GM18873 (cell line): ENCODE measurements around the gene MYLK4.

ENCODE experiments used
- ATAC-seq: cut with Tn5 transposase; IDR thresholded peaks from one replicate; pipeline ENCODE4 v1.9.1; 2021; ENCODE audit warnings: mild to moderate bottlenecking, moderate library complexity, moderate number of reproducible peaks; ENCODE audit not compliant: unreplicated experiment, low FRiP score

MYLK4 gene

DNA sequence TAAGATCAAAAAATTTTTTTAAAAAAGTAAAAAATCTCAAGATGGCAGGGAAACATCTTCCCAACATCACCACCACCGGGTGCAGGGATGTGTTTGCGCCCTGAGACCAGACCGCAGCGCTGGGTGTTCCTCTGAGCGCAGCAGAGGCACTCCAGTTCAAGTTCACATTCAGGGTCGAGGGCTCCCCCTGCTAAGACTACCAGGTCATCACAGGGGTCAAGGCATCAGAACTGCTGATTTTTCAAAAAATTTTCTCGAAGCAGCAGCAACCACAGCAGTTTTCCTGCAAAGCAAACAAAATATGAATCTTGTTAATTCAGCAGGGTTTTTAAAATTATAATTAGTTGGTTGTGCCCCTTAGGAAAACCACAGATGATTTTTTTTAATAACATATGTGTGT lies 83.1 kb downstream of the MYLK4 start:
- ATAC-seq, result no peak

DNA sequence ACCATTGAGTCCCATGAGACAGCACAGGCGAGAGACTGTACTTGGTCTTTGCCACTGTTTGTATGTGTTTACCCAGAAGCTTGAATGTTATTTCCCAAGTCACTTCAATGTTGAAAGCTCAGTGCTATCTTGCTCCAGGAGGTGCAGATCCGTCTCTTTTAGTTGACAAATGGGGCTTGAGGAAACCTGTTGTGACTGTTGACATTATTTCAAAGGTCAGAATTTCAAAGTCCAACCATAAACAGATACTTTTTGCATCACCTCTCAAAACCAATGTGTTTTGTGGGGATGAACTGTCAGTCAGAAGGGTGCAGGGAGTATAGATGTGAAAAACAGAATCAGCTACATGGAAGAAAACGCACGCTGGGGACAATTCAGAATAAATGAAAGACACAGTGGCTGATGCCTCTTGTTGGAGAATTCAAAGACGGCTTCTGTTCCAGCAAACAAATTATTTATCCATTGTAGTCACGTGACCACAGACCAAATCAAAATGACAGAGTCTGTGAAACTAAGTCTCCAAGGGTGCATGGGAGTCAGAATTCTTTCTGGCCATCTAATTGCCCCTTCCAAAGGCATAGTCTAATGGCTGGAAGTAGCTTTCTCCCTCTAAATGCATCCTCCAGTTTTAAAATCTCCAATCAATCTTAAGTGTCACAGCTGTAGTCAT lies 83.7 kb downstream of the MYLK4 start:
- no peak for ATAC-seq

DNA sequence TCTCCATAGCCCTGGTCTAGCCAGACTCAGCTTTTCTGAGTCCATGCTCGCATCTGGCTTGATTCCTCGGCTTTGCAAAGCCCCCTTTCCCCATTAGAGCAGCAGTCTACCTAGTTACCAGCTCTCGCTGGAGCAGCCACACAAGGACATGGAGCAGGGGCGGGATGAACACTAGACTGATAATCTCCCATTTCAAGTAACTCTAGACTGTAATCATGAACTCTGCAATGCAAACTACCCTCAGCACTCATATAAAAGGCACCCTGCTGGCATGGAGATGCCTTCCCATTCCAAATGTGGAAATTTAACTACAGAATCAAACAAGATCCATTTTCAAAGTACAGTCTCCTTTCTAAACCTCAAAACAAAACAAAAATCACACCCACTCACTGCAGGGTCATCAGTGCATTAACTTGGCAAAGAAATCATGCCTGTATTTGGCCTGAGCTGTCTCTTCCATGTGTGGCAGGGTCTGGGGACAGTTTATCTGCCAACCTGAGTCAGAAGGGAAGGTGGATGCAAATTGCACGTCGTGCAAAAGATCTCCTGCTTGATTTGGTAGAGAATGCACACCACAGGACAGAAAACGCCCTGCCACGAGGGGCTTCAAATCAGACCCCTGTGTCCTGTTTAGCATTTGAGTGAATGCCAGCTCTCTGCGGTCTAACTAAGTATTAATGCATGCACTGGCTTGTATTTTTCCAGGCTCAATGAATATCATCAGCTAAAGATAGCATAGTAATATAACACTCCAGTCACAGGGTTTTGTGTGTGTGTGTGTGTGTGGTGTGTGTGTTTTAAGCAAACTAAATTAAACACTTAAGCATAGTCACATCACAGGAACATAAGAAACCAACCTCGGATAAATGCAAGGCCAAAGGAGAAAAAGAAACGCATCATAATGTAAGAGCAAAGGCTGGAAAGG lies 85.3 kb downstream of the MYLK4 start:
- ATAC-seq, result no peak

DNA sequence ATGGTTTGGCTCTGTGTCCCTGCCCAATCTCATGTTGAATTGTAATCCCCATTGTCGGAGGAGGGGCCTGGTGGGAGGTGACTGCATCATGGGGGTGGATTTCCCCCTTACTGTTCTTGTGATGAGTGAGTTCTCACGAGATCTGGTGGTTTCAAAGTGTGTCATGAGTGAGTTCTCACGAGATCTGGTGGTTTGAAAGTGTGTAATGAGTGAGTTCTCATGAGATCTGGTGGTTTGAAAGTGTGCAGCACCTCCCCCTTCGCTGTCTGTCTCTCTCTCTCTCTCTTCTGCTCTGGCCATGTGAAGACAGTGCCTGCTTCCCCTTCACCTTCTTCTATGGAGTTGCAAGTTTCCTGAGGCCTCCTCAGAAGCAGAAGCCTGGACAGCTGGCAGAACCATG lies 87.6 kb downstream of the MYLK4 start:
- no peak for ATAC-seq

DNA sequence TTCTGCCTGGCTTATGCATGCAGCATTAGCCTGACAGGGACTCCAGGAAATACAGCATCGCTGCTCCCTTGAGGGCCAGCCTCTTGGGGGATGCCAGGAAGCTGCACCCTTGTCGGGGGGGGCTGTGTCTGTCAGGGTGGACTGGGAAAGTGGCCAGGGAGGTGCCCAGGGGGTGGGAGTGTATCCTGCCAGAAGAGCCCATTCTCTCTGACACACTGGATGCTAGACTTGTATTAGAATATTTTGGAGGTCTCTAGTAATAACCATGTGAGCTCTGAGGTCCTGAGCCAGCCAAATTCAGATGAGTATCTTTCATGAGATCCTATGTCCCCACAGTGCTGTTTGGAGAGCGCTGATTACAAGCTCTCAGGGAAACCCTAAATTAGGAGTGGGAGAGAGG lies 89.1 kb downstream of the MYLK4 start:
- ATAC-seq, result no peak

DNA sequence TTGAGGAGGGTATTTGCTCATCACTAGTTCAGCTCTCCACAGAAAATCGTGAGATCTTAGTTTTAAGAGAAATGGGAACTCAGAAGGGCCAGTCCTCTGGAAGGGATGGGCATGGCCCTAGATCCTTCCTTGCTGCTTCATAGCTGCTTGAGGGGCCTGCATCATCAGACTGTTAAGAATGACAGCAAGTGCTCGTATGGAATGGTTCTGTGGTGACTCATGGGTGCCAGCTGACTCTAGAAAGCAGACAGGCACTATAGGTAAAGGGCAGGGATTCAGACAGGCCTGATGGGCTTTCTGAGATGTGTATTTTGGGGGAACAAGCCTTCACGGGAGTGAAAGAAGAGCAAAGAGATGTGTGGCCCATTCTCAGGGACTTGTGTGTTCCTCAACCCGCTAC lies 90.8 kb downstream of the MYLK4 start:
- ATAC-seq, result no peak

DNA sequence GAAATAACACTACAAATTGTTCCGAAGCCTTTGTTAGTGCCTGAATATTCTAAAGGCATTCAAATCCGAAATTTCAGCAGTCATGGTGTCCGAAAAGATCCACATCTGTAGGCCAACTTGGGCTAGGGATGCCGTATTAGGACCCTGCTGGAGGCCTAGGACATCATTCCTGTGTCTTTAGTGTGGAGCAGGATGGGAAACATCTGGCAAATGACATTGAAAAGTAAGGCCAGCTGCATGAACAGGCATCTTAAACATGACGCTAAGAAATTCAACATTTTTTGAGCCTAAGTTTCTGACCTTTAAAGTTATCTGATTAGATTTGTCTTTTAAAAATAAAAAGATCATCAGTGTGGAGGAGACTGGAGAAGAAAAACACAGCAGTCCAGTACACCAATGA lies 91.3 kb downstream of the MYLK4 start:
- no peak for ATAC-seq

DNA sequence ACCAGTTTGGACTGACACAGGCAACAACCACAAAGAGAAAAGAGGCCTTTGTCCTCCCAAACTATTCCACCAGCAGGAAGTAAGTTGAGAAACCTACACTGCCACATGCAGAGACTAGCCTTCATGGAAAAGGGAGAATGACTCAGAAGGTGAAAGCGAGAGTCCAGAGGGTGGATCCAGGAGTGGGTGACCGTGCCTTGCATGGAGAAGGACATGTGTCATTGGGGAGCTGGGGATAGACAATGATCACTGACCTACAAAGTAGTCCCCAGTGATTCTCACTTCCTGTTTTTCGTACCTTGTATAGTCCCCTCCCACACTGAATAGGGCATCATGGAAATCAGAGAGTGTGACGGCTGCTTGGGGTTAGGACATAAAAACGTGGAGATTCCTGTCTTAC lies 91.9 kb downstream of the MYLK4 start:
- peak; percentile 66 for ATAC-seq

DNA sequence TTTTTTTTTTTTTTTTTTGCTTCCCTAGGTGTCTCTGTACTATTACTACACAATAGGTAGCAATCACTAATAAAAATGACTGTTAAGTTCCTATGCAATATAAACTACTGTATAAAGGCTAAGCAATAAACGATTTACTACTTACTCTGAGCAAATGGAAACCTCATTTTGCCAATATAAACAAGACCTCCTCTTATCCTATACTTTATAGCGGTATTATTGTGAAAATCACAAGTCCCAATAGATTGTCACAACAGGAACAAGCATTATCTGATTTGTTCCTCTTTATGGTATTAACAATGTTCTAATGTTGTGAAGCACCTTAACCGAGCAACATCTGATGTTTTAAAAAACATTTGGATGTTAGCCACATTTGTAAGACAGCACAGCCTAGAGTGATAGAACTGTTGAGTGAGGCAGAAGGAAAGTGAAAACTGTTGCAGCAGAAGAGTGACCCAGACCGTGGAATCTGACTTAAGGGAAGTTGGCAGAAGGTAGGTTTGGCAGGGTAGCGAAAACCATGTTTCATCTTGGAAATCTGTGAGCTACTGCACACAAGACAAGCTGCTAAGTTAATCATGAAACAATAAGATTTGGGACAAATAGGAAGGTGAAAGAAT lies 94.2 kb downstream of the MYLK4 start:
- no peak for ATAC-seq

DNA sequence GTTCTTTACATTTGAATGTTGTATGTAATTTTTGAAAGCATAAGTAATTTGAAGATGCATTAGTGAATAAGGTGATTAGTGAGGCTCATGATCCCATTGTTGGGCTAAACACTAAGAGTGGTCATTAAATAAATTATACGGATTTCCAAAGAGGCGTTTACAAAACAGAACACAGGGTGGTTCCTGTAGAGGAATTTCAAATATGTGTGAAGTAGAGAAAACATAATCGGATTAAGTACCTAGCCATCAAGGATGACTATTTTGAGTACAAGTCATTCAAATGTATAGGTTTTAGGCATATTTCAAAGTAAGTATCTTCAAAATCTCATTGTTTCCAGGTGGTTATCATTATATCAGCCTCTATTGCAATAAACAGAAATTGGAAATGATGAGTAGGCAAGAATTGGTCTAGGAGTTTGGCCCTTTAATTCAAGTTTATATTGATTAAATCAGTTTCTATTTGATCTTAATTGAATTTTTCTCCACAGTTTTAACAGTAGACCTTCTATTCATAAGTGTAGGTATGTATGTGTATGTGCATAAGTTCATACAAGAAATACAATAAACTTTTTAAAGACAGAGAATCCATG lies 94.8 kb downstream of the MYLK4 start:
- ATAC-seq, result no peak

DNA sequence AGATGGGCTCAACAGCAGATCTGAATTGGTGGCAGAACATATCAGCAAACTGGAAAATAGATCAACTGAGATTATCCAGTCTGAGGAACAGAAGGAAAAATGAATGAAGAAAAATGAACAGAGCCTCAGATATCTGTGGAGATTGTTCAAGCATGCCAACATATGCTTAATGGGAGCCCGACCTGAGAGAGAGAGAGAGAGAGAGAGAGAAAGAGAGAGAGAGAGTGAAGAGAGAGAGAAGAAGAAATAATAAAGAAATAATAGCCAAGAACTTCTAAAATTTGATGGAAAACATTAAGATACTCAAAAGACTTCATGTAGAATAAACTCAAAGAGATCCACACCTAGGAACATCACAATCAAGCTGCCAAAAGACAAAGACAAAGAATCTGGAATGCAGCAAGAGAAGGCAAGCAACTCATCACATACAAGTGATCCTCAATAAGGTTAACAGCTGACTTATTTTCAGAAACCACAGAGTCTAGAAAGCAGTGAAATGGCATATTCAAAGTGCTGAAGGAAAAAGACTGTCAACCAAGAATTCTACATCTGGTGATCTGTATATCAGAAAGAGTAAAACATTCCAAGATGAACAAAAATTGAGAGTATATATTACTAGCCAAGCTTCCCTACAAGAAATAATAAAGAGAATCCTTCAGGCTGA lies 97.2 kb downstream of the MYLK4 start:
- ATAC-seq, result no peak

DNA sequence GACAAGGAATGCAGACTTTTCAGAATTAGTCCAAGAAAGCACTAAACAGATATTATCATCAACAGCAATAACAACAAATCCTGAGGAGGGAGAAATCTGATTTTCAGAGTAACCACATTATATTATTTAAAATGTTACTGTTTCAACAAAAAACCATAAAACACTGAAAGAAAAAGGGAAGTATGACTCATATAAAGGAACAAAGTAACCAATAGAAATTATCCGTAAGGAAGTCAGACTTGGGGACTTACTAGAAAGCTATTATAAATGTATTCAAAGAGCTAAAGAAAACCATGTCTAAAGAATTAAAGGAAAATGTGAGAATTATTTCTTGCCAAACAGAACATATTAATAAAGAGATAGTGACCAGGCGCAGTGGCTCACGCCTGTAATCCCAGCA lies 98.1 kb downstream of the MYLK4 start:
- ATAC-seq, result no peak

DNA sequence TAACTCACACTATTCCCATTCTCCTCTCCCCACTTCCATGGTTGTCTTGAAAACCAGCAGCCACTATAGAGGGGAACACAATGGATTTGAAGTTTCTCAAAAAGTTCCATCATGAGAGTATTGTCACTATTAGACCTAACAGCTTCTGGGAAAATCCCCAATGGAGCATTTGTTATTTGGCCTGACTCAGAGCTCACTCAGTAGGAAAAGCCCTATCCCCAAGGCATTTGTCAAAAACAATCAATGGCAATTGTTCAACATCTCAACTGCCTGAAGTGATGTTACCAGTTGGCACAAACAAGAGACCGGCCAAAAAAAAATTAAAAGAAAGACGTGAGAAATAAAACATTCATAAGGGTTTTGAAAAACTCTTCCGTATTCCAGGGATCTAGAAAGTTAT lies 98.8 kb downstream of the MYLK4 start:
- ATAC-seq, result no peak

DNA sequence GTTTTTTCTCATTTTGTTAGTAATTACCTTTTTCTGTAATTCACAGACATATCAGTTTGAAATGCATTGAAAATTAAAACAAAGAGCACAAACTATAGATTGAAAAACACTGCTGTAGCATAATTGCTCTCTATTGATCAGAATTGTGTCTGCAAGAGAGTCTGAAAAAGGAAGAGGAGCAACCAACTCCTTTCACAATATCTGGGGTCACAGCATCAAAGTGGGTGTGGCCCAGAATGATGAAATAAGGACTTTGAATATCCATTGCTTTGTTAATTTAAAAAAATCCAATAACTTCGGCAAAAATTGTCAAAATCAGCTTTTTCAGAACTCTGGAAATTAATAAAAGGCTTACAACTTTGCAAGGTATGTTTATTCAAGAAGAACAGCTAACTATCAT lies 99.2 kb downstream of the MYLK4 start:
- no peak for ATAC-seq

DNA sequence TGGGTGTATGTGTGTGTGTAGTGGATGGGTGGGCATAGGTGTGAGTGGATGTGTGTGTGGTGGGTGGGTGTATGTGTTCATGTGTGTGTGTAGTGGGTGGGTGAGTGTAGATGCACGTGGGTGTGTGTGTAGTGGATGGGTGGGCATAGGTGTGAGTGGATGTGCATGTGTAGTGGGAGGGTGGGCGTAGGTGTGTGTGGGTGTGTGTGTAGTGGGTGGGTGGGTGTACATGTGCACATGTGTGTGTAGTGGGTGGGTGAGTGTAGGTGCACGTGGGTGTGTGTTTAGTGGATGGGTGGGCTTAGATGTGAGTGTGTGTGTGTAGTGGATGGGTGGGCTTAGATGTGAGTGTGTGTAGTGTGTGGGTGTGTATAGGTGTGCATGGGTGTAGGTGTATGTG lies 104.4 kb downstream of the MYLK4 start:
- ATAC-seq, result no peak

DNA sequence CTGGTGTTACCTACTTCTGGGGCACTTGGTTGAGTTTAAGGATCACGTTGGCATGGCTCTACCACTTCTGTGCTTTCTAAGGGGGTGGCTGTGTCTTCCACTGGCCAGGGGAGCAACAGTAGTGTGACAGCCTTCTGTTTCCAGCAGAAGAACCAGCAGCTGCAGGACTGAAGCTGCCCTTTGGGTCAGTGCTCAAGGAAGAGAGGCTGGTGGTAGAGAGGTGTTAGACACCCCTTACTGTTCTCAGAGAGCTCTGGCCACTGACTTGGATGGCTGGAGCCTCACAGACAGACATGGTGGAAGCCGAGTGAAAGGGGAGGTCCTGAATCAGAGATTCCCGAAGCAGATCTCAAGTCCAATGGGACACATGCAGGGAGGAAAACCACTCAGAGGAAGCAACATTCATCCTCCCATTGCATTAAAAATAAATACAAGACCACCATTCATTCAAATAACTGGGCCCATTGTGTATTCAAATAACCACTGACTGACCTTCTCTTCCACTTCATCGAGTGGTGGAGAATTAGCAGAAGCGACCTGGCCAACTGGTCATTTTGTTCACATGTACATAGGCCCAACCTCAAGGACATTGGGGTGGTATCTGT lies 106.7 kb downstream of the MYLK4 start:
- ATAC-seq, result no peak

DNA sequence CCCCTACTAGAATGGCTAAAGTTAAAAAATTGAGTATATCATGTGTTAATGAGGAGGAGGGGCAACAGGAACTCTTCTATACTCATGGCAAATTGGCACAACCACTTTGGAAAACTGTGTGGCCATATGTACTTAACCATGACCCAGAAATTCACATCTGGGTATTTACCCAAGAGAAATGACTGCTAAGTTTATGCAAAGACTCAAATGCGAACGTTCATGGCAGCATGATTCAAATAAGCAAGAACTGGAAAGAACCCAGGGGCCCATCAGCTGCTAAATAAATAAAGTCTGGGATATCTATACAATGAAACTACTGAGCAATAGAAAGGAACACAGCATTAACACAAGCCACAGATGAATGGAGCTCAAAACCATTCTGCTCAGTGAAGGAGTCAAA lies 107.6 kb downstream of the MYLK4 start:
- no peak for ATAC-seq

DNA sequence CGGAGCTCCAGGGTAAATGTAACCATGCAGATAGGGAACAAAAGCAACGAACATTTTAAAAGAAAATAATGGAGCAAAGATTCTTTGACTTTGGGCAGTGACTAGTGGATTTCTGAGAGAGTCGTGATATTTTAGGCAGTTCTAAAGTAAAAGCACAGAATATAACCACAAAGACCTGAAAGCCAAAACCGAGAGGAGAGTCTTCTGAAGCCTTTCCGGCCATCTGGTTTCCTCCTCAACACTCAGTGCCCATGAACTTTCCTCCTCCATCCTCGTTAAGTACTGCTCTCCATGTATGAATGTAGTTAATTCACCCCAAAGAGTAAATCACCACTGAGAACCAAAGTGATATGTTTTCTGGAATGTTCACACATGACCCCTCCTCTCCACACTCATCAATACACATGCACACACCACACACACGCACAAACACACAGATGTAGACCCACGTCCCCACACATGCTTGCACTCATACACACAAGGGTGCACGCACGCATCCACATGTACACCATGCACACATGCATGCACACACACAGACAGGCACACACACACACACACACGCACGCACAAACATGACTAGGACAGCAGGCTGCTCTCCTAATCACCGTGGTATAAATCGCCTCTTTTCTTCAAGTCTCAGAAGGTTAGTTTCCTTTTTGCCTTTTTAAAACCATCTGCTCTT lies 109.5 kb downstream of the MYLK4 start:
- ATAC-seq, result no peak

DNA sequence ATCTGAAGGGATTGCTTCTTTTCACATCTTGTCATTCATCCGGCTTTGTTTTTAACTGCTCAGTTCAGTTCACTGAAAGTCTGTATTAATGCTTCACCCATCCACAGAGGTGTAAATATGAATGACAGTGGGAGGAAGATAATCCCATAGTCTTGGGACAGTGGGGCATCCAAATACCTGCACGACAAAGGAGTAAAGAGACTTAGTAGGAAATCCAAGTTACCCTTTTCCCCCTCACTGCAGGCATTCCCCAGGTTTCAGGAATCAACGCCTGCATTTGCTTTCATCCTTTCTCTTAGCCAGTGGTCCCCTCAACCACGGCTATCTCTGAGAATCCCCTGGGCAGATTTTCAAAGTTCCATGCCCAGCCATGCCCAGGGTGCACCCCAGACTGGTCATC lies 110.2 kb downstream of the MYLK4 start:
- ATAC-seq, result no peak

DNA sequence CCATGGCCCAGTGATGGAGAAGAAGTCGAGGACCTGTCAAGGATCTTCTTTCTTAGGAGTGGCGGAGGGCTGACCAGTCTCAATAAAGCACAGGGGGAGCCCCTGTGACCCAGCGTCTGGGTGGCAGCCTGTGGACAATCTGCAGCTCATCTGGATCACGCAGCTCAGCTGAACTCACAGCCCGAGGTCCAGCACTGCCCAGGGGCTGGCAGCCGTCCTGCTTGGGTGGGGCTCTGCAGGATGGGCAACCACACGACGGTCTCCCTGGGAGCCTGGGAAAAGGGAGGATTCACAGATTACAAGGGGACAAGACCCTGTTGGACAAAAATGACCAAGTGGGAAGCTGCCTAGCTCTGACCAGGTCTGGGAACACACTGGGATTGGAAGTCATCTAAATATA lies 110.8 kb downstream of the MYLK4 start:
- ATAC-seq, result no peak
